ENCODE results near the gene PRKAG2.

Gene PRKAG2

GRCh38 chr7:151920488-151920887, 43.6 kb upstream of the PRKAG2 start:
- no peak overlapping the region for H3K4ac ChIP-seq (ENCODE audit: low read length)

GRCh38 chr7:151919595-151919994, 42.7 kb upstream of the PRKAG2 start:
- H2BK120ac ChIP-seq (ENCODE audit: low read depth, low read length): no peak overlapping the region
- peak overlapping the region; percentile 30 for H3K23ac ChIP-seq (ENCODE audit: low read depth, low read length, poor library complexity)
- H2BK5ac ChIP-seq (ENCODE audit: low read length): no peak overlapping the region
- H3K4me2 ChIP-seq (ENCODE audit: insufficient read depth, low read length, poor library complexity, severe bottlenecking): no peak overlapping the region
- WGBS, 2 donors (ENCODE audit: extremely low coverage in 2 of 2, insufficient read length in 2 of 2, insufficient replicate concordance in 1 of 2): no CpG with 5 or more reads among the region's 8 CpGs
- no peak overlapping the region for H3K18ac ChIP-seq (ENCODE audit: low read length)
- no peak overlapping the region for H4K8ac ChIP-seq (ENCODE audit: low read depth, low read length)
- no peak overlapping the region for H2BK15ac ChIP-seq (ENCODE audit: low read length)
- H4K91ac ChIP-seq (ENCODE audit: low read depth, low read length, poor library complexity): no peak overlapping the region
- peaks cover 0 to 1% of the 10 kb centered on the region in 2 donors for H3K4me1 ChIP-seq (ENCODE audit: control insufficient read depth in 2 of 2, insufficient read depth in 1 of 2, low read depth in 1 of 2, low read length in 2 of 2)
- H3K14ac ChIP-seq (ENCODE audit: low read length): no peak overlapping the region
- no peak overlapping the region for H2AFZ ChIP-seq (ENCODE audit: low read length)
- H3K9ac ChIP-seq (ENCODE audit: low read depth, low read length, poor library complexity): no peak overlapping the region
- H3K27me3 ChIP-seq (ENCODE audit: control insufficient read depth in 3 of 3, insufficient read depth in 3 of 3, low read depth in 1 of 3, low read length in 3 of 3): no peaks in the 10 kb centered on the region
- no peak overlapping the region for H3K4me3 ChIP-seq (ENCODE audit: low read length in 2 of 2)
- H3K27ac ChIP-seq (replicated peaks; ENCODE audit: low read length): no peak overlapping the region
- H2AK5ac ChIP-seq (ENCODE audit: low read depth, low read length): no peak overlapping the region
- H3K9me3 ChIP-seq (replicated peaks in 1 of 2; ENCODE audit: control insufficient read depth in 2 of 2, insufficient read depth in 1 of 2, low read depth in 1 of 2, low read length in 2 of 2): peaks cover 0 to under 1% of the 10 kb centered on the region in 2 donors
- no peaks in the 10 kb centered on the region for H3K79me1 ChIP-seq (ENCODE audit: low read depth, low read length)
- no peak overlapping the region for H2BK12ac ChIP-seq (ENCODE audit: low read length)
- no peak for DNase-seq (ENCODE audit: low spot score)
- no peaks in the 10 kb centered on the region for H3K36me3 ChIP-seq (replicated peaks in 1 of 2; ENCODE audit: control insufficient read depth in 2 of 2, insufficient read depth in 2 of 2, low read length in 2 of 2)
- H3K4ac ChIP-seq (ENCODE audit: low read length): no peak overlapping the region

More at GRCh38 chr7:151920488-151920887, 43.6 kb upstream of the PRKAG2 start:
- H3K4me2 ChIP-seq (ENCODE audit: insufficient read depth, low read length, poor library complexity, severe bottlenecking): no peak overlapping the region
- no peak overlapping the region for H2AK5ac ChIP-seq (ENCODE audit: low read depth, low read length)
- H3K4me3 ChIP-seq (ENCODE audit: low read length in 2 of 2): no peak overlapping the region
- no peaks in the 10 kb centered on the region for H3K9me3 ChIP-seq (replicated peaks in 1 of 2; ENCODE audit: control insufficient read depth in 2 of 2, insufficient read depth in 1 of 2, low read depth in 1 of 2, low read length in 2 of 2)
- H3K4me1 ChIP-seq (ENCODE audit: control insufficient read depth in 2 of 2, insufficient read depth in 1 of 2, low read depth in 1 of 2, low read length in 2 of 2): peaks cover 0 to 1% of the 10 kb centered on the region in 2 donors
- H3K18ac ChIP-seq (ENCODE audit: low read length): no peak overlapping the region
- H3K36me3 ChIP-seq (replicated peaks in 1 of 2; ENCODE audit: control insufficient read depth in 2 of 2, insufficient read depth in 2 of 2, low read length in 2 of 2): no peaks in the 10 kb centered on the region
- no peak overlapping the region for H2BK120ac ChIP-seq (ENCODE audit: low read depth, low read length)
- H3K14ac ChIP-seq (ENCODE audit: low read length): no peak overlapping the region
- H3K27ac ChIP-seq (replicated peaks; ENCODE audit: low read length): no peak overlapping the region
- H2BK12ac ChIP-seq (ENCODE audit: low read length): no peak overlapping the region
- H4K91ac ChIP-seq (ENCODE audit: low read depth, low read length, poor library complexity): no peak overlapping the region
- H2BK15ac ChIP-seq (ENCODE audit: low read length): no peak overlapping the region
- H4K8ac ChIP-seq (ENCODE audit: low read depth, low read length): no peak overlapping the region
- no peak for DNase-seq (ENCODE audit: low spot score)
- H3K79me1 ChIP-seq (ENCODE audit: low read depth, low read length): no peaks in the 10 kb centered on the region
- H3K27me3 ChIP-seq (ENCODE audit: control insufficient read depth in 3 of 3, insufficient read depth in 3 of 3, low read depth in 1 of 3, low read length in 3 of 3): no peaks in the 10 kb centered on the region
- no peak overlapping the region for H2AFZ ChIP-seq (ENCODE audit: low read length)
- no peak overlapping the region for H3K23ac ChIP-seq (ENCODE audit: low read depth, low read length, poor library complexity)
- no peak overlapping the region for H3K9ac ChIP-seq (ENCODE audit: low read depth, low read length, poor library complexity)
- WGBS, 2 donors (ENCODE audit: extremely low coverage in 2 of 2, insufficient read length in 2 of 2, insufficient replicate concordance in 1 of 2): no CpG with 5 or more reads among the region's 1 CpG
- H2BK5ac ChIP-seq (ENCODE audit: low read length): no peak overlapping the region

- Histone ChIP-seq H2BK120ac (ENCODE audit: low read depth, low read length) (no peak overlapping the region), H4K91ac (ENCODE audit: low read depth, low read length, poor library complexity) (no peak overlapping the region), H3K79me1 (ENCODE audit: low read depth, low read length) (no peaks in the 10 kb centered on the region), H2BK12ac (ENCODE audit: low read length) (no peak overlapping the region), H2BK15ac (ENCODE audit: low read length) (no peak overlapping the region), H3K4me1 (ENCODE audit: control insufficient read depth in 2 of 2, insufficient read depth in 1 of 2, low read depth in 1 of 2, low read length in 2 of 2) (no peaks in the 10 kb centered on the region), H2AFZ (ENCODE audit: low read length) (no peak overlapping the region), H3K4me3 (ENCODE audit: low read length in 2 of 2) (no peak overlapping the region), H3K36me3 (replicated peaks in 1 of 2; ENCODE audit: control insufficient read depth in 2 of 2, insufficient read depth in 2 of 2, low read length in 2 of 2) (no peaks in the 10 kb centered on the region), H3K27me3 (ENCODE audit: control insufficient read depth in 3 of 3, insufficient read depth in 3 of 3, low read depth in 1 of 3, low read length in 3 of 3) (no peaks in the 10 kb centered on the region), H3K27ac (replicated peaks; ENCODE audit: low read length) (no peak overlapping the region), H4K8ac (ENCODE audit: low read depth, low read length) (no peak overlapping the region), H3K9ac (ENCODE audit: low read depth, low read length, poor library complexity) (no peak overlapping the region), H3K4me2 (ENCODE audit: insufficient read depth, low read length, poor library complexity, severe bottlenecking) (no peak overlapping the region), H3K14ac (ENCODE audit: low read length) (no peak overlapping the region), H2AK5ac (ENCODE audit: low read depth, low read length) (no peak overlapping the region), H2BK5ac (ENCODE audit: low read length) (no peak overlapping the region), H3K9me3 (replicated peaks in 1 of 2; ENCODE audit: control insufficient read depth in 2 of 2, insufficient read depth in 1 of 2, low read depth in 1 of 2, low read length in 2 of 2) (peaks cover 0 to 3% of the 10 kb centered on the region in 2 donors), H3K23ac (ENCODE audit: low read depth, low read length, poor library complexity) (no peak overlapping the region), H3K18ac (ENCODE audit: low read length) (no peak overlapping the region), H3K4ac (ENCODE audit: low read length) (no peak overlapping the region)
- no peak for DNase-seq (ENCODE audit: low spot score)
- no CpG with 5 or more reads among the region's 5 CpGs for whole genome bisulfite sequencing, 2 donors (ENCODE audit: extremely low coverage in 2 of 2, insufficient read length in 2 of 2, insufficient replicate concordance in 1 of 2)
Measured at GRCh38 chr7:151918510-151918843, 41.6 kb upstream of the PRKAG2 start.

GRCh38 chr7:151917791-151918509, 41.0 kb upstream of the PRKAG2 start:
- no peak overlapping the region for H3K27ac ChIP-seq (replicated peaks; ENCODE audit: low read length)
- no peak overlapping the region for H3K14ac ChIP-seq (ENCODE audit: low read length)
- H2AK5ac ChIP-seq (ENCODE audit: low read depth, low read length): no peak overlapping the region
- H3K36me3 ChIP-seq (replicated peaks in 1 of 2; ENCODE audit: control insufficient read depth in 2 of 2, insufficient read depth in 2 of 2, low read length in 2 of 2): no peaks in the 10 kb centered on the region
- no peak overlapping the region for H2BK5ac ChIP-seq (ENCODE audit: low read length)
- no peak overlapping the region for H2BK12ac ChIP-seq (ENCODE audit: low read length)
- no peak overlapping the region for H3K4me3 ChIP-seq (ENCODE audit: low read length in 2 of 2)
- H4K91ac ChIP-seq (ENCODE audit: low read depth, low read length, poor library complexity): no peak overlapping the region
- H2BK120ac ChIP-seq (ENCODE audit: low read depth, low read length): no peak overlapping the region
- H3K27me3 ChIP-seq (ENCODE audit: control insufficient read depth in 3 of 3, insufficient read depth in 3 of 3, low read depth in 1 of 3, low read length in 3 of 3): no peaks in the 10 kb centered on the region
- peaks cover 0 to 3% of the 10 kb centered on the region in 2 donors for H3K9me3 ChIP-seq (replicated peaks in 1 of 2; ENCODE audit: control insufficient read depth in 2 of 2, insufficient read depth in 1 of 2, low read depth in 1 of 2, low read length in 2 of 2)
- no CpG with 5 or more reads among the region's 10 CpGs for WGBS, 2 donors (ENCODE audit: extremely low coverage in 2 of 2, insufficient read length in 2 of 2, insufficient replicate concordance in 1 of 2)
- H3K23ac ChIP-seq (ENCODE audit: low read depth, low read length, poor library complexity): no peak overlapping the region
- DNase-seq (ENCODE audit: low spot score): no peak
- no peaks in the 10 kb centered on the region for H3K79me1 ChIP-seq (ENCODE audit: low read depth, low read length)
- H3K18ac ChIP-seq (ENCODE audit: low read length): no peak overlapping the region
- H3K9ac ChIP-seq (ENCODE audit: low read depth, low read length, poor library complexity): no peak overlapping the region
- H4K8ac ChIP-seq (ENCODE audit: low read depth, low read length): no peak overlapping the region
- H2AFZ ChIP-seq (ENCODE audit: low read length): no peak overlapping the region
- no peak overlapping the region for H3K4ac ChIP-seq (ENCODE audit: low read length)
- H3K4me2 ChIP-seq (ENCODE audit: insufficient read depth, low read length, poor library complexity, severe bottlenecking): no peak overlapping the region
- H3K4me1 ChIP-seq (ENCODE audit: control insufficient read depth in 2 of 2, insufficient read depth in 1 of 2, low read depth in 1 of 2, low read length in 2 of 2): no peaks in the 10 kb centered on the region
- H2BK15ac ChIP-seq (ENCODE audit: low read length): no peak overlapping the region
